HEK293T (cell line): Measurements from ENCODE around the gene TMEM106C.

ENCODE experiments used
- CTCF ChIA-PET: fragments of 350-600 bp; formaldehyde crosslinking; extraction: SDS; loops from one replicate; lab custom pipeline; 2021; ENCODE audit warnings: antibody characterized with exemption, inconsistent platforms; lab: Yijun Ruan, JAX
- POLR2A ChIA-PET: fragments of 350-600 bp; formaldehyde crosslinking; extraction: SDS; loops from one replicate; lab custom pipeline; 2020; ENCODE audit warnings: antibody characterized with exemption, inconsistent platforms; lab: Yijun Ruan, JAX
- DNase-seq: peaks from one replicate; pipeline ENCODE4 v3.0.0; 2012; ENCODE audit warnings: mixed read lengths; ENCODE audit errors: extremely low spot score
- ARNT ChIP-seq: fragments of 450-650 bp; IDR thresholded peaks from 2 replicates; pipeline ENCODE4 v1.6.1; 2017; ENCODE audit warnings: mild to moderate bottlenecking
- BHLHE40 ChIP-seq: fragments of 450-650 bp; IDR thresholded peaks from 2 replicates; pipeline ENCODE4 v1.6.1; 2016; ENCODE audit warnings: mild to moderate bottlenecking, moderate library complexity, borderline replicate concordance
- CTBP1 ChIP-seq: fragments of 450-650 bp; IDR thresholded peaks from 2 replicates; pipeline ENCODE4 v1.6.1; 2016; ENCODE audit warnings: borderline replicate concordance
- ELF4 ChIP-seq: fragments of 450-650 bp; IDR thresholded peaks from 2 replicates; pipeline ENCODE4 v1.6.1; 2017; ENCODE audit warnings: antibody characterized with exemption
- FOXA1 ChIP-seq: fragments of 450-650 bp; IDR thresholded peaks from 2 replicates; pipeline ENCODE4 v1.6.1; 2016; ENCODE audit warnings: mild to moderate bottlenecking
- FOXK2 ChIP-seq: fragments of 450-650 bp; IDR thresholded peaks from 2 replicates; pipeline ENCODE4 v1.6.1; 2016; ENCODE audit warnings: mild to moderate bottlenecking
- FOXM1 ChIP-seq: fragments of 450-650 bp; IDR thresholded peaks from 2 replicates; pipeline ENCODE4 v1.6.1; 2017; ENCODE audit warnings: mild to moderate bottlenecking, borderline replicate concordance
- HDGF ChIP-seq: fragments of 450-650 bp; IDR thresholded peaks from 2 replicates; pipeline ENCODE4 v1.6.1; 2017; ENCODE audit warnings: antibody characterized with exemption, borderline replicate concordance
- L3MBTL2 ChIP-seq: fragments of 450-650 bp; conservative IDR thresholded peaks from 2 replicates; pipeline ENCODE4 v1.6.1; 2016; ENCODE audit warnings: mild to moderate bottlenecking
- LEF1 ChIP-seq: fragments of 450-650 bp; IDR thresholded peaks from 2 replicates; pipeline ENCODE4 v1.6.1; 2017; ENCODE audit warnings: mild to moderate bottlenecking, borderline replicate concordance
- NFRKB ChIP-seq: fragments of 450-650 bp; IDR thresholded peaks from 2 replicates; pipeline ENCODE4 v1.6.1; 2016; ENCODE audit warnings: mild to moderate bottlenecking, moderate library complexity
- SP1 ChIP-seq: fragments of 450-650 bp; IDR thresholded peaks from 2 replicates; pipeline ENCODE4 v1.6.1; 2017
- SUZ12 ChIP-seq: fragments of 450-650 bp; IDR thresholded peaks from 2 replicates; pipeline ENCODE4 v1.6.1; 2016; ENCODE audit warnings: mild to moderate bottlenecking
- TARDBP ChIP-seq: fragments of 450-650 bp; IDR thresholded peaks from 2 replicates; pipeline ENCODE4 v1.6.1; 2016
- ZNF384 ChIP-seq: fragments of 450-650 bp; IDR thresholded peaks from 2 replicates; pipeline ENCODE4 v1.6.1; 2016
- TF ChIP-seq, protein P1 (sequence below): fragments of 450-650 bp; IDR thresholded peaks from 2 replicates; pipeline ENCODE4 v1.6.1; 2016

TMEM106C gene

DNA sequence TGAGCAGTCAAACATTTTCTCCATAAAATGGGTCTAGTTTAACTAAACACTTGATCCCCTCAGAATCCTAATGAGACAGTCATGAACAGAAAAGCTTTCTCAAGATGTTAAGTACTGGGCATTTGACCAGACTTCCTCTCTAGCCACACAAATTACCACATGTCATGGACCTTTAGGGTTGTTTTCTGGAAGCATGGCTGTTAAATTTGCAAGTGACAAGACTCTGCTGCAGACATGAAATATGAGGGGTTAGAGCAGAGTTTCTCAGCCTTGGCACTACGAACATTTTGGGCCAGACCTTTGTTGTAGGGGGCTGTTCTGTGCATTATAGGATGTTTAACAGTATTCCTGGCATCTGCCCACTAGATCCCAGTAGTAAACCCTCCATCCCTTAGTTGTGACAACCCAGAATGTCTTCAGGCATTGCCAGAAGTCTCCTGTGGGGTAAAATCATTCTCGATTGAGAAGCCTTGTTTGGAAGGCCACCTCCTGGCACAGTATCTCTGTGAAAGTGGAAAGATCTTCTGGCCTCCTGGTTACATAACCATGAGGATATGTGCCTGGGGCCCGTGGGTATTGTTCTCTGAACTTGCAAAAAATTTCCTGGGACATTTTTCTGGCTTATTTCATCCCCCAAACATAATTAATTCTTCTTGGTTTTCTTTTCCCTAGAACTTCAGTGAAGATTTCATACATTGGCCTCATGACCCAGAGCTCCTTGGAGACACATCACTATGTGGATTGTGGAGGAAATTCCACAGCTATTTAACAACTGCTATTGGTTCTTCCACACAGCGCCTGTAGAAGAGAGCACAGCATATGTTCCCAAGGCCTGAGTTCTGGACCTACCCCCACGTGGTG, 4.3 kb downstream of the TMEM106C start:
- ChIA-PET CTCF (no interaction called here), POLR2A (no interaction called here)
- no peak for TF ChIP-seq SP1
- TF ChIP-seq FOXM1, result no peak
- TF ChIP-seq CTBP1, result no peak
- TF ChIP-seq TARDBP, result no peak
- no peak for TF ChIP-seq ARNT
- TF ChIP-seq ELF4, result no peak
- no peak for TF ChIP-seq L3MBTL2
- no peak for TF ChIP-seq ZNF384
- no peak for TF ChIP-seq NFRKB
- TF ChIP-seq LEF1, result no peak
- TF ChIP-seq, protein P1, sequence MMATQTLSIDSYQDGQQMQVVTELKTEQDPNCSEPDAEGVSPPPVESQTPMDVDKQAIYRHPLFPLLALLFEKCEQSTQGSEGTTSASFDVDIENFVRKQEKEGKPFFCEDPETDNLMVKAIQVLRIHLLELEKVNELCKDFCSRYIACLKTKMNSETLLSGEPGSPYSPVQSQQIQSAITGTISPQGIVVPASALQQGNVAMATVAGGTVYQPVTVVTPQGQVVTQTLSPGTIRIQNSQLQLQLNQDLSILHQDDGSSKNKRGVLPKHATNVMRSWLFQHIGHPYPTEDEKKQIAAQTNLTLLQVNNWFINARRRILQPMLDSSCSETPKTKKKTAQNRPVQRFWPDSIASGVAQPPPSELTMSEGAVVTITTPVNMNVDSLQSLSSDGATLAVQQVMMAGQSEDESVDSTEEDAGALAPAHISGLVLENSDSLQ, result no peak
- TF ChIP-seq BHLHE40, result no peak
- no peak for TF ChIP-seq SUZ12
- no peak for TF ChIP-seq FOXK2
- no peak for TF ChIP-seq FOXA1
- no peak for TF ChIP-seq HDGF
- DNase-seq, result no peak

DNA sequence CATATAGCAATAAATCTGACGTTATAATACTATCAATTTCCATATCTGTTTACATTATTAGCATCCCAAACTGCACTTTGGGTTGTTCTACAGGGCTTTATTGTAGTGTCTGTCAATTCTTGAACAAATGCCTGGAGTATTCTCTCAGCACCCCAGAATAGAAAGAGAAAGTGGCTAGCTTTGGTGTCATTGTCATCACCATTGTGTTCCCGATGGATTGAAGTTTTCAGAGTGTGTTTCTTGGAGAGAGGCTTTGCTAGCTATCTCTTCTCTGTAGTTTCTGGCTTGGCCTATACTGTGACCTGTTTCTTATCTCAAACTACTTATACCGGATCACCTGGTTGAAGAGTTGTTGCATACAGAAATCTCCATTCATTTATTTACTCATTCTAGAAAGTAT, 6.4 kb downstream of the TMEM106C start:
- POLR2A ChIA-PET, result interaction anchor here (0.7 to 1.2 kb wide), 3 partner anchors 9 to 18 kb away, joined by 3 to 5 read pairs (median 3); no protein-coding TSS in a partner anchor
- TF ChIP-seq FOXM1 (no peak), ARNT (no peak), HDGF (no peak), L3MBTL2 (no peak), TARDBP (no peak), NFRKB (no peak), FOXA1 (no peak), FOXK2 (no peak), CTBP1 (no peak), BHLHE40 (no peak), ELF4 (no peak), LEF1 (no peak), ZNF384 (no peak), SP1 (no peak), SUZ12 (no peak)
- TF ChIP-seq, protein P1, result no peak
- no peak for DNase-seq
- CTCF ChIA-PET, result interaction anchor here (1.2 to 1.3 kb wide), 2 partner anchors 20 to 65 kb away, joined by 3 read pairs; partner anchors contain the start of gene VDR

DNA sequence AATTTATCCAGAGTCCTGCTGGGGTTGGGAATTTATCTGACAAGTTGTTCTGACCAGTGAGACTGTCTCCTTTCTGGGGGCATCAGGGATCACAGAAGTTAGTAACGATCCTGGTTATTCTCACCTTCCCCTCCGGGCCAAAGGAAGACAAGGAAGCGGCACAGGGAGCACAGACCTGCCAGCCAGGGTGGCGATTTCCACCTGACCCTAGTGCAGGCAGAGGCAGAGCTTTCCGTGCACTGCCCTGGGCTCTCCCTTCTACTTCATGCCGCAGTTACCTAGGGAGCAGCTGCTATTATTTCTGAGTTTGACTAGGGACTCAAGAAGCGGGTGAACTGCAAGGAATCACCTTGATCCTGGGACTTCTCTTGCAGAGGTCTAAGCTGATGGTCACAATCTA, 7.4 kb downstream of the TMEM106C start:
- no peak for DNase-seq
- ChIA-PET POLR2A (no interaction called here), CTCF (interaction anchor here (0.5 to 1.3 kb wide), 3 partner anchors 21 to 782 kb away, joined by 3 to 4 read pairs (median 3); partner anchors contain the start of gene VDR)
- TF ChIP-seq ZNF384, result no peak
- TF ChIP-seq BHLHE40, result no peak
- no peak for TF ChIP-seq NFRKB
- no peak for TF ChIP-seq LEF1
- TF ChIP-seq ARNT, result no peak
- TF ChIP-seq CTBP1, result no peak
- no peak for TF ChIP-seq HDGF
- no peak for TF ChIP-seq FOXA1
- no peak for TF ChIP-seq FOXK2
- TF ChIP-seq SP1, result no peak
- TF ChIP-seq ELF4, result no peak
- TF ChIP-seq, protein P1, result no peak
- no peak for TF ChIP-seq SUZ12
- no peak for TF ChIP-seq TARDBP

DNA sequence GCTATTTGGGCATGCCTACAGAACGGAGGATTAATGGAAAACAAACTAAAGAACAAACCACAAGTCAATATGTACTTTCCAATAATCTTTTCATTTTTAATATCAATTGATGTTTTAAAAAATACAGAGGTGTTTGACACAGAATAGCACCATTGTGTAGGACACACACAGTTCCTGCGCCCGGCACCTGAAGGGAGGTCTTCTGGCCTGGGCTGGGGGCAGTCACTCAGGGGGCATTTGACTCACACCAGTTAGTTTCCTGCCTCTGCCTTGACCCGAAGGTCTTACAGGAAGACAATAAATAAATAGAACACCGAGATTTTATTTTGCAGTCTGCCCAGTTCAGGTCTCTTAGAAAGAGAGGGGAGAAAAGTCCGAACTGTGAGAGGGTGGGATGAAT, 9.5 kb downstream of the TMEM106C start:
- DNase-seq, result no peak
- POLR2A ChIA-PET, result no interaction called here
- CTCF ChIA-PET, result no interaction called here
- TF ChIP-seq TARDBP (no peak), FOXK2 (no peak), NFRKB (no peak), FOXM1 (no peak), FOXA1 (no peak), HDGF (no peak), ZNF384 (no peak), L3MBTL2 (no peak), BHLHE40 (no peak), ELF4 (no peak), LEF1 (no peak), SUZ12 (no peak), ARNT (no peak), CTBP1 (no peak), SP1 (no peak)
- TF ChIP-seq, protein P1, result no peak

DNA sequence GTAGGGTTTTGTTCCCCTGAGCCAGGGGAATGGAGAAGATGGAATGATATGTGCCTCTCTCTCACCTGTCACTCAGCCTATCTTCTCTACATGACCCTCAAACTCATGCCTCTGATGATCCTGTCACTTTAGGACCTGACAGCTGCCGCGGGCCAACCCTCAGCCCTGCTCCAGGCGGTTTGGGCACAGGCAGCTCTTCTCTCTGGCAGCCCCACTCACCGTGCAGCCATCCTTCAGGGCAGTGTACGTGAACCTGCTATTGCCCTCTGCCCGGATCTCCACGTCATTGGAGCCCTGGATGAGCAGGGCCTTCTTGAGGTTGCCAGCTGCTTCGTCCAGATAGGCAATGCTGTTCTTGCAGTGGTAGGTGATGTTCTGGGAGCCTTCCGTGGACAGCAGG, 10.5 kb downstream of the TMEM106C start:
- DNase-seq, result no peak
- POLR2A ChIA-PET, result no interaction called here
- TF ChIP-seq ELF4 (no peak), ARNT (no peak), LEF1 (no peak), BHLHE40 (no peak), FOXA1 (no peak), FOXM1 (no peak), L3MBTL2 (no peak)
- CTCF ChIA-PET, result interaction anchor here (1.3 kb wide), 1 partner anchor 12 kb away, joined by 6 read pairs; no protein-coding TSS in a partner anchor
